ENCODE results near the gene NSUN2. TPM values are rescaled to one million over a fixed set of nuclear protein-coding genes. Genes with fewer than 3 reads are reported as not detected.

Gene NSUN2
- total and polyA plus RNA-seq, 2 experiments from 2014 or later, result 65.4 to 112 TPM

DNA sequence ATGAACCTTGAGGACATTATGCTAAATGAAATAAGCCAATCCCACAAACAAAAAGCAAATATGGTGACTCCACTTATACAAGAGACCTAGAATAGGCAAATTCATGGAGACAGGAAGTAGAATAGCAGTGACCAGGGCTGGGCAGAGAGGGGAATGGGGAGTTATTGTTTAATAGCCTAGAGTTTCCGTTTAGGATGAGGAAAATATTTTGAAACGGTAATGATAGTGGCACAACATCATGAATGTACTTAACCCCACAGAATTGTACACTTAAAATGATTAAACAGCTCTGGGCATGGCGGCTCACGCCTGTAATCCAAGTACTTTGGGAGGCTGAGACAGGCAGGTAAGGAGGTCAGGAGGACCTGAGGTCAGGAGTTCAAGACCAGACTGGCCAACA lies 65.8 kb downstream of the NSUN2 start:
- Histone ChIP-seq H3K4me2 (no peak overlapping the region), H3K4me1 (ENCODE audit: insufficient read depth) (no peaks in the 10 kb centered on the region), H3K36me3 (ENCODE audit: insufficient read depth) (no peaks in the 10 kb centered on the region), H3F3A (replicated peaks; ENCODE audit: low read depth) (no peaks in the 10 kb centered on the region), H2AFZ (no peak overlapping the region), H4K20me1 (replicated peaks; ENCODE audit: insufficient read depth) (no peaks in the 10 kb centered on the region), H3K79me2 (replicated peaks; ENCODE audit: insufficient read depth) (no peaks in the 10 kb centered on the region), H3K9me2 (ENCODE audit: insufficient read depth) (no peaks in the 10 kb centered on the region), H3K27ac (ENCODE audit: low read depth) (no peak overlapping the region), H3K27me3 (ENCODE audit: insufficient read depth) (no peaks in the 10 kb centered on the region), H3K4me3 (no peak overlapping the region)
- no peak for ATAC-seq
- TF ChIP-seq POLR2AphosphoS5 (IDR thresholded peaks at IDR 0.05; ENCODE audit: low read depth), result no peak
- TF ChIP-seq CREB1 (CRISPR knock-in tag; IDR thresholded peaks at IDR 0.05; ENCODE audit: low read depth), result no peak
- no peak for TF ChIP-seq EZH2 (IDR thresholded peaks at IDR 0.05; ENCODE audit: low read depth, unreplicated experiment)
- TF ChIP-seq, protein P1, sequence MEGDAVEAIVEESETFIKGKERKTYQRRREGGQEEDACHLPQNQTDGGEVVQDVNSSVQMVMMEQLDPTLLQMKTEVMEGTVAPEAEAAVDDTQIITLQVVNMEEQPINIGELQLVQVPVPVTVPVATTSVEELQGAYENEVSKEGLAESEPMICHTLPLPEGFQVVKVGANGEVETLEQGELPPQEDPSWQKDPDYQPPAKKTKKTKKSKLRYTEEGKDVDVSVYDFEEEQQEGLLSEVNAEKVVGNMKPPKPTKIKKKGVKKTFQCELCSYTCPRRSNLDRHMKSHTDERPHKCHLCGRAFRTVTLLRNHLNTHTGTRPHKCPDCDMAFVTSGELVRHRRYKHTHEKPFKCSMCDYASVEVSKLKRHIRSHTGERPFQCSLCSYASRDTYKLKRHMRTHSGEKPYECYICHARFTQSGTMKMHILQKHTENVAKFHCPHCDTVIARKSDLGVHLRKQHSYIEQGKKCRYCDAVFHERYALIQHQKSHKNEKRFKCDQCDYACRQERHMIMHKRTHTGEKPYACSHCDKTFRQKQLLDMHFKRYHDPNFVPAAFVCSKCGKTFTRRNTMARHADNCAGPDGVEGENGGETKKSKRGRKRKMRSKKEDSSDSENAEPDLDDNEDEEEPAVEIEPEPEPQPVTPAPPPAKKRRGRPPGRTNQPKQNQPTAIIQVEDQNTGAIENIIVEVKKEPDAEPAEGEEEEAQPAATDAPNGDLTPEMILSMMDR (conservative IDR thresholded peaks at IDR 0.05; ENCODE audit: low read depth in 2 of 2), result no peak
- no peak for TF ChIP-seq STAT1 (IDR thresholded peaks at IDR 0.05; ENCODE audit: unreplicated experiment)
- TF ChIP-seq, protein P2, sequence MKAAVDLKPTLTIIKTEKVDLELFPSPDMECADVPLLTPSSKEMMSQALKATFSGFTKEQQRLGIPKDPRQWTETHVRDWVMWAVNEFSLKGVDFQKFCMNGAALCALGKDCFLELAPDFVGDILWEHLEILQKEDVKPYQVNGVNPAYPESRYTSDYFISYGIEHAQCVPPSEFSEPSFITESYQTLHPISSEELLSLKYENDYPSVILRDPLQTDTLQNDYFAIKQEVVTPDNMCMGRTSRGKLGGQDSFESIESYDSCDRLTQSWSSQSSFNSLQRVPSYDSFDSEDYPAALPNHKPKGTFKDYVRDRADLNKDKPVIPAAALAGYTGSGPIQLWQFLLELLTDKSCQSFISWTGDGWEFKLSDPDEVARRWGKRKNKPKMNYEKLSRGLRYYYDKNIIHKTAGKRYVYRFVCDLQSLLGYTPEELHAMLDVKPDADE (IDR thresholded peaks at IDR 0.05), result no peak
- TF ChIP-seq ZNF331 (CRISPR knock-in tag; IDR thresholded peaks at IDR 0.05; ENCODE audit: low read depth), result no peak
- TF ChIP-seq, protein P3, sequence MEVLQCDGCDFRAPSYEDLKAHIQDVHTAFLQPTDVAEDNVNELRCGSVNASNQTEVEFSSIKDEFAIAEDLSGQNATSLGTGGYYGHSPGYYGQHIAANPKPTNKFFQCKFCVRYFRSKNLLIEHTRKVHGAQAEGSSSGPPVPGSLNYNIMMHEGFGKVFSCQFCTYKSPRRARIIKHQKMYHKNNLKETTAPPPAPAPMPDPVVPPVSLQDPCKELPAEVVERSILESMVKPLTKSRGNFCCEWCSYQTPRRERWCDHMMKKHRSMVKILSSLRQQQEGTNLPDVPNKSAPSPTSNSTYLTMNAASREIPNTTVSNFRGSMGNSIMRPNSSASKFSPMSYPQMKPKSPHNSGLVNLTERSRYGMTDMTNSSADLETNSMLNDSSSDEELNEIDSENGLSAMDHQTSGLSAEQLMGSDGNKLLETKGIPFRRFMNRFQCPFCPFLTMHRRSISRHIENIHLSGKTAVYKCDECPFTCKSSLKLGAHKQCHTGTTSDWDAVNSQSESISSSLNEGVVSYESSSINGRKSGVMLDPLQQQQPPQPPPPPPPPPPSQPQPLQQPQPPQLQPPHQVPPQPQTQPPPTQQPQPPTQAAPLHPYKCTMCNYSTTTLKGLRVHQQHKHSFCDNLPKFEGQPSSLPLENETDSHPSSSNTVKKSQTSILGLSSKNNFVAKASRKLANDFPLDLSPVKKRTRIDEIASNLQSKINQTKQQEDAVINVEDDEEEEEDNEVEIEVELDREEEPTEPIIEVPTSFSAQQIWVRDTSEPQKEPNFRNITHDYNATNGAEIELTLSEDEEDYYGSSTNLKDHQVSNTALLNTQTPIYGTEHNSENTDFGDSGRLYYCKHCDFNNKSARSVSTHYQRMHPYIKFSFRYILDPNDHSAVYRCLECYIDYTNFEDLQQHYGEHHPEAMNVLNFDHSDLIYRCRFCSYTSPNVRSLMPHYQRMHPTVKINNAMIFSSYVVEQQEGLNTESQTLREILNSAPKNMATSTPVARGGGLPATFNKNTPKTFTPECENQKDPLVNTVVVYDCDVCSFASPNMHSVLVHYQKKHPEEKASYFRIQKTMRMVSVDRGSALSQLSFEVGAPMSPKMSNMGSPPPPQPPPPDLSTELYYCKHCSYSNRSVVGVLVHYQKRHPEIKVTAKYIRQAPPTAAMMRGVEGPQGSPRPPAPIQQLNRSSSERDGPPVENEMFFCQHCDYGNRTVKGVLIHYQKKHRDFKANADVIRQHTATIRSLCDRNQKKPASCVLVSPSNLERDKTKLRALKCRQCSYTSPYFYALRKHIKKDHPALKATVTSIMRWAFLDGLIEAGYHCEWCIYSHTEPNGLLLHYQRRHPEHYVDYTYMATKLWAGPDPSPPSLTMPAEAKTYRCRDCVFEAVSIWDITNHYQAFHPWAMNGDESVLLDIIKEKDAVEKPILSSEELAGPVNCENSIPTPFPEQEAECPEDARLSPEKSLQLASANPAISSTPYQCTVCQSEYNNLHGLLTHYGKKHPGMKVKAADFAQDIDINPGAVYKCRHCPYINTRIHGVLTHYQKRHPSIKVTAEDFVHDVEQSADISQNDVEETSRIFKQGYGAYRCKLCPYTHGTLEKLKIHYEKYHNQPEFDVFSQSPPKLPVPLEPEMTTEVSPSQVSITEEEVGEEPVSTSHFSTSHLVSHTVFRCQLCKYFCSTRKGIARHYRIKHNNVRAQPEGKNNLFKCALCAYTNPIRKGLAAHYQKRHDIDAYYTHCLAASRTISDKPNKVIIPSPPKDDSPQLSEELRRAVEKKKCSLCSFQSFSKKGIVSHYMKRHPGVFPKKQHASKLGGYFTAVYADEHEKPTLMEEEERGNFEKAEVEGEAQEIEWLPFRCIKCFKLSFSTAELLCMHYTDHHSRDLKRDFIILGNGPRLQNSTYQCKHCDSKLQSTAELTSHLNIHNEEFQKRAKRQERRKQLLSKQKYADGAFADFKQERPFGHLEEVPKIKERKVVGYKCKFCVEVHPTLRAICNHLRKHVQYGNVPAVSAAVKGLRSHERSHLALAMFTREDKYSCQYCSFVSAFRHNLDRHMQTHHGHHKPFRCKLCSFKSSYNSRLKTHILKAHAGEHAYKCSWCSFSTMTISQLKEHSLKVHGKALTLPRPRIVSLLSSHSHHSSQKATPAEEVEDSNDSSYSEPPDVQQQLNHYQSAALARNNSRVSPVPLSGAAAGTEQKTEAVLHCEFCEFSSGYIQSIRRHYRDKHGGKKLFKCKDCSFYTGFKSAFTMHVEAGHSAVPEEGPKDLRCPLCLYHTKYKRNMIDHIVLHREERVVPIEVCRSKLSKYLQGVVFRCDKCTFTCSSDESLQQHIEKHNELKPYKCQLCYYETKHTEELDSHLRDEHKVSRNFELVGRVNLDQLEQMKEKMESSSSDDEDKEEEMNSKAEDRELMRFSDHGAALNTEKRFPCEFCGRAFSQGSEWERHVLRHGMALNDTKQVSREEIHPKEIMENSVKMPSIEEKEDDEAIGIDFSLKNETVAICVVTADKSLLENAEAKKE (CRISPR knock-in tag; IDR thresholded peaks at IDR 0.05), result no peak
- no peak for TF ChIP-seq ZNF114 (CRISPR knock-in tag; IDR thresholded peaks at IDR 0.05)
- no peak for TF ChIP-seq EZH2phosphoT487 (IDR thresholded peaks at IDR 0.05; ENCODE audit: unreplicated experiment)
- no peak for TF ChIP-seq JUNB (IDR thresholded peaks at IDR 0.05; ENCODE audit: unreplicated experiment)
- no peak for TF ChIP-seq NANOG (IDR thresholded peaks at IDR 0.05; ENCODE audit: borderline replicate concordance)
- TF ChIP-seq, protein P4, sequence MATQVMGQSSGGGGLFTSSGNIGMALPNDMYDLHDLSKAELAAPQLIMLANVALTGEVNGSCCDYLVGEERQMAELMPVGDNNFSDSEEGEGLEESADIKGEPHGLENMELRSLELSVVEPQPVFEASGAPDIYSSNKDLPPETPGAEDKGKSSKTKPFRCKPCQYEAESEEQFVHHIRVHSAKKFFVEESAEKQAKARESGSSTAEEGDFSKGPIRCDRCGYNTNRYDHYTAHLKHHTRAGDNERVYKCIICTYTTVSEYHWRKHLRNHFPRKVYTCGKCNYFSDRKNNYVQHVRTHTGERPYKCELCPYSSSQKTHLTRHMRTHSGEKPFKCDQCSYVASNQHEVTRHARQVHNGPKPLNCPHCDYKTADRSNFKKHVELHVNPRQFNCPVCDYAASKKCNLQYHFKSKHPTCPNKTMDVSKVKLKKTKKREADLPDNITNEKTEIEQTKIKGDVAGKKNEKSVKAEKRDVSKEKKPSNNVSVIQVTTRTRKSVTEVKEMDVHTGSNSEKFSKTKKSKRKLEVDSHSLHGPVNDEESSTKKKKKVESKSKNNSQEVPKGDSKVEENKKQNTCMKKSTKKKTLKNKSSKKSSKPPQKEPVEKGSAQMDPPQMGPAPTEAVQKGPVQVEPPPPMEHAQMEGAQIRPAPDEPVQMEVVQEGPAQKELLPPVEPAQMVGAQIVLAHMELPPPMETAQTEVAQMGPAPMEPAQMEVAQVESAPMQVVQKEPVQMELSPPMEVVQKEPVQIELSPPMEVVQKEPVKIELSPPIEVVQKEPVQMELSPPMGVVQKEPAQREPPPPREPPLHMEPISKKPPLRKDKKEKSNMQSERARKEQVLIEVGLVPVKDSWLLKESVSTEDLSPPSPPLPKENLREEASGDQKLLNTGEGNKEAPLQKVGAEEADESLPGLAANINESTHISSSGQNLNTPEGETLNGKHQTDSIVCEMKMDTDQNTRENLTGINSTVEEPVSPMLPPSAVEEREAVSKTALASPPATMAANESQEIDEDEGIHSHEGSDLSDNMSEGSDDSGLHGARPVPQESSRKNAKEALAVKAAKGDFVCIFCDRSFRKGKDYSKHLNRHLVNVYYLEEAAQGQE (IDR thresholded peaks at IDR 0.05; ENCODE audit: unreplicated experiment), result no peak
- Mint-ChIP-seq H3K27me3 (ENCODE audit: insufficient read depth, low read depth, poor library complexity) (no peaks in the 10 kb centered on the region), H3K4me3 (no peak overlapping the region), H3K9me3 (no peaks in the 10 kb centered on the region; the same call in 2 of the 3 replicates), H3K36me3 (ENCODE audit: low read depth) (no peaks in the 10 kb centered on the region), H3K4me1 (peaks cover 4% of the 10 kb centered on the region), H3K27ac (no peak overlapping the region)
- no peak for DNase-seq (ENCODE audit: low spot score)
